ENCODE results near the gene FKBP1B.

FKBP1B gene

GRCh38 chr2:24046930-24047702 is 2.4 kb upstream of the FKBP1B start, which contains the start of gene WDCP (continued):
- TF ChIP-seq ZNF776 (tag by site-specific recombination; IDR thresholded peaks at IDR 0.05; ENCODE audit: borderline replicate concordance) (no peak), ZNF48 (tag by site-specific recombination; IDR thresholded peaks at IDR 0.05) (no peak), ZNF341 (tag by site-specific recombination; IDR thresholded peaks at IDR 0.05; ENCODE audit: low read depth) (no peak), ZNF121 (tag by site-specific recombination; IDR thresholded peaks at IDR 0.05) (no peak), AEBP2 (tag by site-specific recombination; IDR thresholded peaks at IDR 0.05; ENCODE audit: borderline replicate concordance) (no peak), ZNF114 (tag by site-specific recombination; IDR thresholded peaks at IDR 0.05) (no peak), YY2 (tag by site-specific recombination; IDR thresholded peaks at IDR 0.05) (no peak), ZNF274 (IDR thresholded peaks at IDR 0.05; ENCODE audit: low read length) (no peak), ZNF274 (tag by site-specific recombination; IDR thresholded peaks at IDR 0.05; ENCODE audit: borderline replicate concordance) (no peak), ZNF555 (tag by site-specific recombination; conservative IDR thresholded peaks at IDR 0.05) (no peak), ZNF76 (tag by site-specific recombination; IDR thresholded peaks at IDR 0.05; ENCODE audit: borderline replicate concordance, low read depth) (peak; percentile 81), ZNF626 (tag by site-specific recombination; IDR thresholded peaks at IDR 0.05) (no peak), ZNF404 (tag by site-specific recombination; IDR thresholded peaks at IDR 0.05) (no peak), ZNF37A (tag by site-specific recombination; IDR thresholded peaks at IDR 0.05) (no peak), KLF7 (tag by site-specific recombination; IDR thresholded peaks at IDR 0.05; ENCODE audit: borderline replicate concordance) (peak; percentile 20; the same call in 1 of the 2 replicates), ZNF174 (tag by site-specific recombination; IDR thresholded peaks at IDR 0.05) (no peak), ZNF133 (tag by site-specific recombination; IDR thresholded peaks at IDR 0.05) (no peak), ZFP69B (tag by site-specific recombination; IDR thresholded peaks at IDR 0.05) (no peak), RBAK (tag by site-specific recombination; IDR thresholded peaks at IDR 0.05) (no peak), ZNF350 (tag by site-specific recombination; IDR thresholded peaks at IDR 0.05) (no peak), ZNF354C (tag by site-specific recombination; IDR thresholded peaks at IDR 0.05; ENCODE audit: borderline replicate concordance, low read depth) (no peak), ZNF670 (tag by site-specific recombination; IDR thresholded peaks at IDR 0.05; ENCODE audit: low read depth) (no peak), ZBTB44 (tag by site-specific recombination; IDR thresholded peaks at IDR 0.05) (no peak), ZNF585B (tag by site-specific recombination; IDR thresholded peaks at IDR 0.05) (no peak), ZNF223 (tag by site-specific recombination; IDR thresholded peaks at IDR 0.05) (no peak), KLF1 (tag by site-specific recombination; IDR thresholded peaks at IDR 0.05) (no peak)
- TF ChIP-seq, protein P1, sequence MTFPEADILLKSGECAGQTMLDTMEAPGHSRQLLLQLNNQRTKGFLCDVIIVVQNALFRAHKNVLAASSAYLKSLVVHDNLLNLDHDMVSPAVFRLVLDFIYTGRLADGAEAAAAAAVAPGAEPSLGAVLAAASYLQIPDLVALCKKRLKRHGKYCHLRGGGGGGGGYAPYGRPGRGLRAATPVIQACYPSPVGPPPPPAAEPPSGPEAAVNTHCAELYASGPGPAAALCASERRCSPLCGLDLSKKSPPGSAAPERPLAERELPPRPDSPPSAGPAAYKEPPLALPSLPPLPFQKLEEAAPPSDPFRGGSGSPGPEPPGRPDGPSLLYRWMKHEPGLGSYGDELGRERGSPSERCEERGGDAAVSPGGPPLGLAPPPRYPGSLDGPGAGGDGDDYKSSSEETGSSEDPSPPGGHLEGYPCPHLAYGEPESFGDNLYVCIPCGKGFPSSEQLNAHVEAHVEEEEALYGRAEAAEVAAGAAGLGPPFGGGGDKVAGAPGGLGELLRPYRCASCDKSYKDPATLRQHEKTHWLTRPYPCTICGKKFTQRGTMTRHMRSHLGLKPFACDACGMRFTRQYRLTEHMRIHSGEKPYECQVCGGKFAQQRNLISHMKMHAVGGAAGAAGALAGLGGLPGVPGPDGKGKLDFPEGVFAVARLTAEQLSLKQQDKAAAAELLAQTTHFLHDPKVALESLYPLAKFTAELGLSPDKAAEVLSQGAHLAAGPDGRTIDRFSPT (tag by site-specific recombination; IDR thresholded peaks at IDR 0.05): no peak
- TF ChIP-seq, protein P2, sequence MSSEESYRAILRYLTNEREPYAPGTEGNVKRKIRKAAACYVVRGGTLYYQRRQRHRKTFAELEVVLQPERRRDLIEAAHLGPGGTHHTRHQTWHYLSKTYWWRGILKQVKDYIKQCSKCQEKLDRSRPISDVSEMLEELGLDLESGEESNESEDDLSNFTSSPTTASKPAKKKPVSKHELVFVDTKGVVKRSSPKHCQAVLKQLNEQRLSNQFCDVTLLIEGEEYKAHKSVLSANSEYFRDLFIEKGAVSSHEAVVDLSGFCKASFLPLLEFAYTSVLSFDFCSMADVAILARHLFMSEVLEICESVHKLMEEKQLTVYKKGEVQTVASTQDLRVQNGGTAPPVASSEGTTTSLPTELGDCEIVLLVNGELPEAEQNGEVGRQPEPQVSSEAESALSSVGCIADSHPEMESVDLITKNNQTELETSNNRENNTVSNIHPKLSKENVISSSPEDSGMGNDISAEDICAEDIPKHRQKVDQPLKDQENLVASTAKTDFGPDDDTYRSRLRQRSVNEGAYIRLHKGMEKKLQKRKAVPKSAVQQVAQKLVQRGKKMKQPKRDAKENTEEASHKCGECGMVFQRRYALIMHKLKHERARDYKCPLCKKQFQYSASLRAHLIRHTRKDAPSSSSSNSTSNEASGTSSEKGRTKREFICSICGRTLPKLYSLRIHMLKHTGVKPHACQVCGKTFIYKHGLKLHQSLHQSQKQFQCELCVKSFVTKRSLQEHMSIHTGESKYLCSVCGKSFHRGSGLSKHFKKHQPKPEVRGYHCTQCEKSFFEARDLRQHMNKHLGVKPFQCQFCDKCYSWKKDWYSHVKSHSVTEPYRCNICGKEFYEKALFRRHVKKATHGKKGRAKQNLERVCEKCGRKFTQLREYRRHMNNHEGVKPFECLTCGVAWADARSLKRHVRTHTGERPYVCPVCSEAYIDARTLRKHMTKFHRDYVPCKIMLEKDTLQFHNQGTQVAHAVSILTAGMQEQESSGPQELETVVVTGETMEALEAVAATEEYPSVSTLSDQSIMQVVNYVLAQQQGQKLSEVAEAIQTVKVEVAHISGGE (tag by site-specific recombination; conservative IDR thresholded peaks at IDR 0.05; ENCODE audit: low read depth): 0 out of 2 replicates have a peak, but pooled peaks have one; percentile 34
- TF ChIP-seq, protein P3, sequence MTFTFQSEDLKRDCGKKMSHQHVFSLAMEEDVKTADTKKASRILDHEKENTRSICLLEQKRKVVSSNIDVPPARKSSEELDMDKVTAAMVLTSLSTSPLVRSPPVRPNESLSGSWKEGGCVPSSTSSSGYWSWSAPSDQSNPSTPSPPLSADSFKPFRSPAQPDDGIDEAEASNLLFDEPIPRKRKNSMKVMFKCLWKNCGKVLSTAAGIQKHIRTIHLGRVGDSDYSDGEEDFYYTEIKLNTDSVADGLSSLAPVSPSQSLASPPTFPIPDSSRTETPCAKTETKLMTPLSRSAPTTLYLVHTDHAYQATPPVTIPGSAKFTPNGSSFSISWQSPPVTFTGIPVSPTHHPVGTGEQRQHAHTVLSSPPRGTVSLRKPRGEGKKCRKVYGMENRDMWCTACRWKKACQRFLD (tag by site-specific recombination; IDR thresholded peaks at IDR 0.05): no peak

Measured in HEK293 (cell line).